AG10803 (cell line): ENCODE data around the gene USP38.

Experiments used
- DNase-seq: peaks from one replicate; pipeline ENCODE4 v3.0.0; 2010; ENCODE audit warnings: low read depth
- H3K4me3 ChIP-seq: 2 replicates; pipeline ENCODE4 v1.5.1; 2011; ENCODE audit warnings: mild to moderate bottlenecking, low read length, control low read depth
- CTCF ChIP-seq: conservative IDR thresholded peaks from 2 replicates; pipeline ENCODE4 v1.5.1; 2011; ENCODE audit warnings: mild to moderate bottlenecking, low read length, control low read depth, inconsistent platforms

Gene USP38

GRCh38 chr4:143240939-143241679, 56.4 kb downstream of the USP38 start:
- no peak for DNase-seq
- no peak overlapping the region for H3K4me3 ChIP-seq
- TF ChIP-seq CTCF = no peak

GRCh38 chr4:143241892-143242291, 57.2 kb downstream of the USP38 start:
- no peak for DNase-seq
- no peak overlapping the region for H3K4me3 ChIP-seq

GRCh38 chr4:143243041-143243440, 58.3 kb downstream of the USP38 start:
- no peak overlapping the region for H3K4me3 ChIP-seq
- no peak for DNase-seq
- TF ChIP-seq CTCF = no peak

More at GRCh38 chr4:143241892-143242291, 57.2 kb downstream of the USP38 start:
- no peak for TF ChIP-seq CTCF

DNA sequence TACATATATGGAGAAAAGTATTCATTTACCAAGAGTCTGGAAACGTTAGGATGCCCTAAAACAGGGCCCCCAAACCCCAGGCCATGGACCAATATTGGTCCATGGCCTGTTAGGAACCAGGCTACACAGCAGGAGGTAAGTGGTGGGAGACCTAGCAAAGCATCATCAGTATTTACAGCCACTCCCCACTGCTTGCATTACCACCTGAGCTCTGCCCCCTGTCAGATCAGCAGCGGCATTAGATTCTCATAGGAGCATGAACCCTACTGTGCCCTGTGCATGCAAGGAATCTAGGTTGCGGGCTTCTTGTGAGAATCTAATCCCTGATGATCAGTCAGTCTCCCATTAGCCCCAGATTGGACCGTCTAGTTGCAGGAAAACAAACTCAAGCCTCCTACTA, 62.3 kb downstream of the USP38 start:
- DNase-seq = no peak
- H3K4me3 ChIP-seq = no peak overlapping the region
- no peak for TF ChIP-seq CTCF

DNA sequence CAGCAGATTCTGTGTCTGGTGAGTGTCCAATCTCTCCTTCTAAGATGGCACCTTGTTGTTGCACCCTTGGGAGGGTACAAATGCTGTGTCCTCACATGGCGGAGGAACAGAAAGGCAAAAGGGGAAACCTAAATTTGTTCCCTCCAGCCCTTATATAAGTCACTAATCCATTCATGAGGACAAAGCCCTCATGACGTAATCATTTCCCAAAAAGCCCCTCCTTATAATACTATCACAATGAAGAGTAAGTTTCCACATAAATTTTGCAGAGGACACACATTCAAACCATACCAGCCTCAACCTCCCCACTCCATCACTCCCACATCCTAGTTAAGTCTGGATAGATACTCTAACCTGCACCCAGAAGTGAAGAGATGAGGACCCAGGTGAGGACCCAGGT, 63.1 kb downstream of the USP38 start:
- DNase-seq = no peak
- no peak for TF ChIP-seq CTCF
- no peak overlapping the region for H3K4me3 ChIP-seq

- H3K4me3 ChIP-seq = no peak overlapping the region
- TF ChIP-seq CTCF = no peak
- no peak for DNase-seq
Measured at GRCh38 chr4:143248827-143249226, 64.1 kb downstream of the USP38 start.

- no peak for TF ChIP-seq CTCF
Measured at GRCh38 chr4:143250617-143251016, 65.9 kb downstream of the USP38 start.

More at GRCh38 chr4:143250617-143251016, 65.9 kb downstream of the USP38 start:
- no peak overlapping the region for H3K4me3 ChIP-seq
- no peak for DNase-seq
